Prostate gland (tissue), 2 donors: Measurements from ENCODE around the gene LAMA2. TPM values are rescaled to one million over a fixed set of nuclear protein-coding genes. Genes with fewer than 3 reads are reported as not detected.

Experiments used
- DNase-seq: peaks from one replicate; pipeline ENCODE4 v3.0.0-alpha.2; 2019; ENCODE audit warnings: low spot score
- H3K27ac ChIP-seq, 2 donors: fragments of 200-600 bp; sonication (generic); 2 replicates each; pipeline ENCODE4 v1.5.1; 2017 to 2019
- H3K27me3 ChIP-seq: fragments of 200-600 bp; sonication (generic); replicated peaks from 2 replicates; pipeline ENCODE4 v1.5.1; 2019; ENCODE audit not compliant: insufficient read depth
- H3K36me3 ChIP-seq, 2 donors: fragments of 200-600 bp; sonication (generic); 1 replicate in 1 of 2; 2 replicates in 1 of 2; pipeline versions ENCODE4 v1.5.1 to v1.8.1; 2017 to 2019
- H3K4me1 ChIP-seq: fragments of 200-600 bp; sonication (generic); replicated peaks from 2 replicates; pipeline ENCODE4 v1.5.1; 2019
- H3K4me3 ChIP-seq, 2 donors: fragments of 200-600 bp; sonication (generic); 2 replicates each; pipeline ENCODE4 v1.5.1; 2017 to 2019
- H3K9me3 ChIP-seq: fragments of 200-600 bp; sonication (generic); 2 replicates; pipeline ENCODE4 v1.5.1; 2017
- CTCF ChIP-seq, 4 experiments: fragments of 200-600 bp in 2 of 4; fragments of 450-650 bp in 2 of 4; sonication (generic) in 2 of 4; IDR thresholded peaks; 1 replicate in 3 of 4; 2 replicates in 1 of 4; pipeline ENCODE4 v1.5.1; 2016 to 2019; ENCODE audit warnings: antibody characterized with exemption in 4 of 4, mild to moderate bottlenecking in 2 of 4, moderate library complexity in 2 of 4
- POLR2A ChIP-seq: fragments of 450-650 bp; IDR thresholded peaks from one replicate; pipeline ENCODE4 v1.6.1; 2016; ENCODE audit warnings: antibody characterized with exemption, mild to moderate bottlenecking
- POLR2AphosphoS5 ChIP-seq: sonication (generic); formaldehyde crosslinking; IDR thresholded peaks from one replicate; pipeline ENCODE4 v1.6.1; 2017; ENCODE audit warnings: antibody characterized with exemption
- WGBS: methylation state at CpG from one replicate; pipeline ENCODE4 v1.1.5; 2018; 5-methylcytosine and 5-hydroxymethylcytosine counted together
- intact Hi-C: fragments of 100-400 bp; cut with DNase I; formaldehyde crosslinking; loops from one replicate; pipeline ENCODE4 v1.14.2; 2022
- total RNA-seq, 2 donors: library from RNA; depleted of rRNA; stranded (reverse); fragments of >200 nt; gene quantifications; one replicate each; pipeline ENCODE4 v1.1.0, GENCODE V29; 2016

The LAMA2 gene
- total RNA-seq, 2 donors from 2014 or later = 10.1 to 89.1 TPM

GRCh38 chr6:129390900-129391299 is 508.0 kb downstream of the LAMA2 start:
- TF ChIP-seq POLR2A (no peak), POLR2AphosphoS5 (no peak), CTCF (IDR thresholded peaks at IDR 0.05) (no peak)
- no peak overlapping the region for H3K4me3 ChIP-seq
- no peaks in the 10 kb centered on the region for H3K9me3 ChIP-seq
- intact Hi-C loops = no loop called here
- WGBS = 85% methylated on average over 2 of the region's 2 CpGs
- H3K27me3 ChIP-seq = no peaks in the 10 kb centered on the region
- H3K36me3 ChIP-seq = no peaks in the 10 kb centered on the region
- H3K4me1 ChIP-seq = no peaks in the 10 kb centered on the region
- no peak for DNase-seq
- H3K27ac ChIP-seq = no peak overlapping the region

GRCh38 chr6:129393654-129394053 is 510.7 kb downstream of the LAMA2 start:
- Histone ChIP-seq H3K36me3 (no peaks in the 10 kb centered on the region), H3K27ac (no peak overlapping the region), H3K27me3 (no peaks in the 10 kb centered on the region), H3K4me1 (no peaks in the 10 kb centered on the region), H3K4me3 (no peak overlapping the region), H3K9me3 (no peaks in the 10 kb centered on the region)
- WGBS = 89% methylated on average over 2 of the region's 2 CpGs
- DNase-seq = no peak
- intact Hi-C loops = no loop called here
- TF ChIP-seq POLR2AphosphoS5 (no peak), POLR2A (no peak), CTCF (IDR thresholded peaks at IDR 0.05) (no peak)

DNA sequence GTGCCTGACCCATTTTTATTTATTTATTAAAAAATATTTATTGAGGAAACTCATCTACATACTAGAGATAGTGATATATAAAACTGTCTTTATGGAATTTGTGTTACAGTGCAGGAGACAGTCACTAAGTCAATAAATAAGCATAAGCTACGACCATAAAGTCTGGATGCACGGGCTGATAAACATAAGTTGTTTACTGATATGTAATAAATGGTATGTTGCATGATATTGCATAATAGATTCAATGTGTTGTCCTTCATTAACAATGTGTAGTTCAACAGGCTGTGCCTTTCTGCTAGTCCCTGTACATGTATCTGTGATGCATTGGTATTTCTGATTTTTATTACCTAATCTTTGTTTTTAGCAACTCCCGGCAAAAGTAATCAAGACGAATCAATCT is 515.8 kb downstream of the LAMA2 start:
- H3K9me3 ChIP-seq = no peaks in the 10 kb centered on the region
- TF ChIP-seq POLR2AphosphoS5 = no peak
- TF ChIP-seq CTCF (IDR thresholded peaks at IDR 0.05) = no peak
- TF ChIP-seq POLR2A = no peak
- H3K27me3 ChIP-seq = no peaks in the 10 kb centered on the region
- H3K27ac ChIP-seq = no peak overlapping the region
- WGBS = 70% methylated on average over 4 of the region's 4 CpGs
- intact Hi-C loops = no loop called here
- H3K36me3 ChIP-seq = no peaks in the 10 kb centered on the region
- H3K4me3 ChIP-seq = no peak overlapping the region
- no peaks in the 10 kb centered on the region for H3K4me1 ChIP-seq
- DNase-seq = no peak

- no peak for DNase-seq
- intact Hi-C loops = no loop called here
- Histone ChIP-seq H3K27ac (no peak overlapping the region), H3K36me3 (no peaks in the 10 kb centered on the region), H3K4me3 (no peak overlapping the region), H3K9me3 (no peaks in the 10 kb centered on the region), H3K4me1 (no peaks in the 10 kb centered on the region), H3K27me3 (no peaks in the 10 kb centered on the region)
- WGBS = 46% methylated on average over 1 of the region's 1 CpG
- TF ChIP-seq POLR2AphosphoS5 (no peak), POLR2A (no peak), CTCF (IDR thresholded peaks at IDR 0.05) (no peak)
Observed at GRCh38 chr6:129402244-129402643, 519.3 kb downstream of the LAMA2 start.

DNA sequence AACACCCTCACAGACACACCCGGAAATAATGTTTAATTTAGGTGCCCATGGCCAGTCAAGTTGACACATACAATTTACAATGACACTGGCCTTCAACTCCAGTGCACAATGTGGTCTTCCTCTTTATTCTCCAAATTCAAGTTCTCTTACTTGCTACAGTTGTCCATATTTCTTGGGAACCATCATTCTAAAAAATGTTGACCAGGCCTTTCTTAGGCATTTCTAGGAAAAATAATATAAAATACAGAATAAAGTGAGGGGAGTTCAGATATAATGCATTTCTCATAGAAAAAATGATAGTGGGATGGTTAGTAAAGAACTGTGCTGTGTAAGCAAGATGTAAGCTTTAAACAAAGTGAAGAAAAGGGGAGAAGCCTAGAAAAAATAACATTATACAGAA is 528.2 kb downstream of the LAMA2 start:
- H3K27me3 ChIP-seq = no peaks in the 10 kb centered on the region
- 100% methylated on average over 1 of the region's 1 CpG for WGBS
- H3K4me3 ChIP-seq = no peak overlapping the region
- TF ChIP-seq POLR2AphosphoS5 (no peak), POLR2A (no peak), CTCF (IDR thresholded peaks at IDR 0.05) (no peak)
- no peak overlapping the region for H3K27ac ChIP-seq
- no peaks in the 10 kb centered on the region for H3K9me3 ChIP-seq
- no peaks in the 10 kb centered on the region for H3K4me1 ChIP-seq
- intact Hi-C loops = no loop called here
- no peak for DNase-seq
- no peaks in the 10 kb centered on the region for H3K36me3 ChIP-seq
